Gastroesophageal sphincter (tissue), 4 donors: ENCODE data around the gene C1orf35. TPM values are rescaled to one million over a fixed set of nuclear protein-coding genes. Genes with fewer than 3 reads are reported as not detected.

Experiments used
- ATAC-seq: fragments of 150-250 bp; one replicate; pipeline ENCODE4 v1.9.1; 2016; ENCODE audit warnings: mild to moderate bottlenecking, moderate library complexity
- H3K27ac ChIP-seq, 4 donors: fragments of 200-600 bp; sonication (generic) in 3 of 4; 1 replicate in 3 of 4; 2 replicates in 1 of 4; pipeline ENCODE4 v1.5.1; 2016 to 2019
- H3K27me3 ChIP-seq: fragments of 200-600 bp; sonication (generic); one replicate; pipeline ENCODE4 v1.5.1; 2019
- H3K36me3 ChIP-seq, 2 donors: fragments of 200-600 bp; sonication (generic); one replicate each; pipeline ENCODE4 v1.5.1; 2019; ENCODE audit warnings: control low read depth in 1 of 2
- H3K4me1 ChIP-seq, 3 donors: fragments of 200-600 bp; sonication (generic); 1 replicate in 2 of 3; 2 replicates in 1 of 3; pipeline ENCODE4 v1.5.1; 2016 to 2019; ENCODE audit warnings: control low read depth in 2 of 3
- H3K4me3 ChIP-seq, 2 donors: fragments of 200-600 bp; sonication (generic); one replicate each; pipeline ENCODE4 v1.5.1; 2019; ENCODE audit warnings: mild to moderate bottlenecking in 1 of 2, moderate library complexity in 1 of 2
- H3K9me3 ChIP-seq, 3 donors: fragments of 200-600 bp; sonication (generic); one replicate each; pipeline ENCODE4 v1.5.1; 2017 to 2019; ENCODE audit warnings: control low read depth in 2 of 3
- CTCF ChIP-seq, 4 experiments: fragments of 200-600 bp in 2 of 4; fragments of 450-650 bp in 2 of 4; sonication (generic) in 1 of 4; IDR thresholded peaks; one replicate each; pipeline ENCODE4 v1.5.1; 2017 to 2019; ENCODE audit warnings: antibody characterized with exemption in 4 of 4, mild to moderate bottlenecking in 2 of 4, moderate library complexity in 2 of 4
- EP300 ChIP-seq: sonication (generic); formaldehyde crosslinking; IDR thresholded peaks from one replicate; pipeline ENCODE4 v1.6.1; 2017; ENCODE audit warnings: antibody characterized with exemption, mild to moderate bottlenecking
- POLR2A ChIP-seq, 2 donors: fragments of 450-650 bp; IDR thresholded peaks; one replicate each; pipeline ENCODE4 v1.6.1; 2017; ENCODE audit warnings: antibody characterized with exemption in 2 of 2, mild to moderate bottlenecking in 2 of 2, moderate library complexity in 1 of 2
- POLR2AphosphoS5 ChIP-seq: sonication (generic); formaldehyde crosslinking; IDR thresholded peaks from one replicate; pipeline ENCODE4 v1.6.1; 2017; ENCODE audit warnings: antibody characterized with exemption
- WGBS, 2 donors: methylation state at CpG; one replicate each; pipeline ENCODE4 v1.1.5; 2018; ENCODE audit warnings: low coverage in 1 of 2; 5-methylcytosine and 5-hydroxymethylcytosine counted together
- total RNA-seq, 4 donors: library from RNA; depleted of rRNA; stranded (reverse); fragments of >200 nt; gene quantifications; one replicate each; pipeline ENCODE4 v1.1.0, GENCODE V29; 2016

Gene C1orf35
- total RNA-seq, 4 donors from 2014 or later = 11.6 to 16.0 (median 14.6) TPM

GRCh38 chr1:228074954-228075730 lies 28.0 kb downstream of the C1orf35 start:
- no peaks in the 10 kb centered on the region for H3K36me3 ChIP-seq
- ATAC-seq = no peak
- no peak overlapping the region for H3K4me3 ChIP-seq
- WGBS, 2 donors = 39 to 94% methylated on average over 2 to 11 of the region's 18 CpGs
- peaks cover 0 to 4% (median 0%) of the 10 kb centered on the region in 3 donors for H3K4me1 ChIP-seq
- peaks cover 27% of the 10 kb centered on the region for H3K27me3 ChIP-seq
- TF ChIP-seq POLR2A (IDR thresholded peaks at IDR 0.05) (no peak), EP300 (no peak), CTCF (IDR thresholded peaks at IDR 0.05) (no peak), POLR2AphosphoS5 (no peak)
- no peaks in the 10 kb centered on the region for H3K9me3 ChIP-seq
- H3K27ac ChIP-seq = no peak overlapping the region

- peaks cover 37% of the 10 kb centered on the region for H3K27me3 ChIP-seq
- WGBS, 2 donors = 37 to 60% methylated on average over 4 to 7 of the region's 16 CpGs
- no peak overlapping the region for H3K4me3 ChIP-seq
- H3K9me3 ChIP-seq = no peaks in the 10 kb centered on the region
- H3K4me1 ChIP-seq = peaks cover 0 to 4% (median 0%) of the 10 kb centered on the region in 3 donors
- TF ChIP-seq CTCF (IDR thresholded peaks at IDR 0.05) (no peak), POLR2A (IDR thresholded peaks at IDR 0.05) (no peak), POLR2AphosphoS5 (no peak), EP300 (no peak)
- no peak for ATAC-seq
- no peaks in the 10 kb centered on the region for H3K36me3 ChIP-seq
- no peak overlapping the region for H3K27ac ChIP-seq
These were observed 29.1 kb downstream of the C1orf35 start for GRCh38 chr1:228073857-228074545.

- Histone ChIP-seq H3K27me3 (peaks cover 45% of the 10 kb centered on the region), H3K36me3 (no peaks in the 10 kb centered on the region), H3K27ac (no peak overlapping the region), H3K9me3 (no peaks in the 10 kb centered on the region), H3K4me3 (no peak overlapping the region), H3K4me1 (peaks cover 0 to 4% (median 0%) of the 10 kb centered on the region in 3 donors)
- no peak for ATAC-seq
- TF ChIP-seq POLR2AphosphoS5 = no peak
- TF ChIP-seq EP300 = no peak
- no peak for TF ChIP-seq POLR2A (IDR thresholded peaks at IDR 0.05)
- TF ChIP-seq CTCF (IDR thresholded peaks at IDR 0.05) = no peak
- WGBS, 2 donors = 42% methylated on average over 7 of the region's 23 CpGs; no CpG with 5 or more reads in 1 of the 2 donors
These were observed 29.9 kb downstream of the C1orf35 start for GRCh38 chr1:228073061-228073856.

GRCh38 chr1:228072658-228073043 lies 30.5 kb downstream of the C1orf35 start:
- TF ChIP-seq CTCF (IDR thresholded peaks at IDR 0.05) = no peak
- TF ChIP-seq EP300 = no peak
- no peak for TF ChIP-seq POLR2A (IDR thresholded peaks at IDR 0.05)
- no peak for TF ChIP-seq POLR2AphosphoS5
- Histone ChIP-seq H3K4me3 (no peak overlapping the region), H3K27me3 (peaks cover 51% of the 10 kb centered on the region), H3K27ac (no peak overlapping the region), H3K9me3 (no peaks in the 10 kb centered on the region), H3K36me3 (no peaks in the 10 kb centered on the region), H3K4me1 (peaks cover 0 to under 1% (median 0%) of the 10 kb centered on the region in 3 donors)
- 42% methylated on average over 4 of the region's 5 CpGs; no CpG with 5 or more reads in 1 of the 2 donors for WGBS, 2 donors
- ATAC-seq = no peak
